HepG2 (cell line): Measurements from ENCODE around the gene PDE3A. TPM values are rescaled to one million over a fixed set of nuclear protein-coding genes. Genes with fewer than 3 reads are reported as not detected.

ENCODE experiments used
- ATAC-seq: fragments of 200-7000 bp; cut with Tn5 transposase; 3 replicates; pipeline ENCODE4 v1.9.1; 2020; ENCODE audit warnings: mild to moderate bottlenecking, moderate library complexity
- BruUV-seq: library from RNA; stranded (reverse); fragments of 400-500 nt; replicated peaks from 2 replicates; lab custom pipeline; 2021; lab: Mats Ljungman, UMichigan
- CTCF ChIA-PET: fragments of 300-600 bp; formaldehyde crosslinking; extraction: SDS; loops from one replicate; lab custom pipeline; 2021; ENCODE audit warnings: low total read pairs, inconsistent platforms, low intra/inter-chr PET ratio; lab: Yijun Ruan, JAX
- POLR2A ChIA-PET: fragments of 350-600 bp; sonication (Branson Sonifier 250); formaldehyde crosslinking; loops from one replicate; lab custom pipeline; 2020; ENCODE audit warnings: antibody characterized with exemption, inconsistent platforms; lab: Yijun Ruan, JAX
- DNase-seq: peaks from one replicate; pipeline ENCODE4 v3.0.0-alpha.2; 2015; ENCODE audit warnings: low spot score
- FAIRE-seq: peaks from 3 replicates; lab custom pipeline; 2011; peaks lifted over from hg19 to GRCh38; lab: Jason Lieb, UNC
- H2AFZ ChIP-seq: one replicate; pipeline ENCODE4 v1.6.1; 2011; ENCODE audit warnings: low read length, inconsistent platforms
- H3K27ac ChIP-seq: fragments of 300-600 bp; 3 replicates; pipeline ENCODE4 v1.8.0; 2011; ENCODE audit warnings: mixed run types, mild to moderate bottlenecking, mixed read lengths, low read length, inconsistent platforms; ENCODE audit not compliant: insufficient read depth; ENCODE audit errors: extremely low read length
- H3K27me3 ChIP-seq, 2 experiments: fragments of 200-600 bp in 1 of 2; 2 replicates in 1 of 2; 3 replicates in 1 of 2; pipeline versions ENCODE4 v1.6.0 to v1.8.0; 2011; ENCODE audit warnings: low read length in 2 of 2, mild to moderate bottlenecking in 2 of 2, moderate library complexity in 2 of 2, inconsistent platforms in 1 of 2; ENCODE audit not compliant: insufficient read depth in 2 of 2, control insufficient read depth in 1 of 2
- H3K36me3 ChIP-seq, 2 experiments: fragments of 200-600 bp in 1 of 2; replicated peaks in 1 of 2; 2 replicates in 1 of 2; 3 replicates in 1 of 2; pipeline versions ENCODE4 v1.5.1 to v1.8.0; 2011; ENCODE audit warnings: low read length in 2 of 2, inconsistent platforms in 1 of 2; ENCODE audit not compliant: insufficient read depth in 2 of 2, control insufficient read depth in 1 of 2
- H3K4me1 ChIP-seq: 2 replicates; pipeline ENCODE4 v1.5.1; 2012; ENCODE audit warnings: low read length, inconsistent platforms; ENCODE audit not compliant: insufficient read depth
- H3K4me2 ChIP-seq: 2 replicates; pipeline ENCODE4 v1.6.0; 2011; ENCODE audit warnings: low read depth, low read length, inconsistent platforms
- H3K4me3 ChIP-seq, 3 experiments: fragments of 200-600 bp in 1 of 3; sonication (generic), shearing (Covaris generic) in 1 of 3; replicated peaks in 1 of 3; 2 replicates each; pipeline ENCODE4 v1.5.1; 2011 to 2016; ENCODE audit warnings: low read length in 3 of 3, inconsistent platforms in 2 of 3, low read depth in 2 of 3, mild to moderate bottlenecking in 2 of 3, control low read depth in 1 of 3, mixed read lengths in 1 of 3; ENCODE audit not compliant: insufficient read depth in 1 of 3
- H3K79me2 ChIP-seq: one replicate; pipeline ENCODE4 v1.6.1; 2011; ENCODE audit warnings: low read length, inconsistent platforms; ENCODE audit not compliant: insufficient read depth
- H3K9ac ChIP-seq: 2 replicates; pipeline ENCODE4 v1.6.0; 2011; ENCODE audit warnings: mild to moderate bottlenecking, low read depth, low read length, inconsistent platforms; ENCODE audit not compliant: insufficient read depth
- H3K9me3 ChIP-seq: 2 replicates; pipeline ENCODE4 v1.5.1; 2012; ENCODE audit warnings: mild to moderate bottlenecking, low read length
- H4K20me1 ChIP-seq: 2 replicates; pipeline ENCODE4 v1.6.0; 2011; ENCODE audit warnings: inconsistent platforms, mild to moderate bottlenecking, low read length, moderate library complexity; ENCODE audit not compliant: insufficient read depth
- CCDC6 ChIP-seq: sonication (generic); formaldehyde crosslinking; IDR thresholded peaks from 2 replicates; pipeline ENCODE4 v1.8.1; 2022; ENCODE audit warnings: mild to moderate bottlenecking, missing genetic modification reagents, moderate library complexity
- FIP1L1 ChIP-seq: fragments of 200-400 bp; formaldehyde crosslinking; IDR thresholded peaks from 2 replicates; pipeline ENCODE4 v1.6.1; 2018; ENCODE audit warnings: low read depth, mild to moderate bottlenecking, low read length, moderate library complexity, borderline replicate concordance; ENCODE audit not compliant: insufficient read depth
- FOXP4 ChIP-seq: sonication (generic); formaldehyde crosslinking; IDR thresholded peaks from 2 replicates; pipeline ENCODE4 v1.4.0; 2020; ENCODE audit warnings: missing genetic modification reagents
- HIC2 ChIP-seq: sonication (generic); formaldehyde crosslinking; IDR thresholded peaks from 2 replicates; pipeline ENCODE4 v1.9.0; 2022; ENCODE audit warnings: low read depth, missing genetic modification reagents
- MEIS1 ChIP-seq: sonication (generic); formaldehyde crosslinking; IDR thresholded peaks from 2 replicates; pipeline ENCODE4 v1.9.0; 2021; ENCODE audit warnings: mild to moderate bottlenecking, missing genetic modification reagents, moderate library complexity, borderline replicate concordance
- SAP130 ChIP-seq: IDR thresholded peaks from 2 replicates; pipeline ENCODE4 v1.6.1; 2016; ENCODE audit warnings: low read depth
- ZKSCAN8 ChIP-seq: IDR thresholded peaks from 2 replicates; pipeline ENCODE4 v1.6.1; 2016; ENCODE audit warnings: borderline replicate concordance, missing genetic modification reagents, missing compliant biosample characterization
- ZMYM2 ChIP-seq: sonication (generic); formaldehyde crosslinking; IDR thresholded peaks from 2 replicates; pipeline ENCODE4 v1.8.0; 2022; ENCODE audit warnings: mild to moderate bottlenecking, missing genetic modification reagents
- ZNF142 ChIP-seq: sonication (generic); formaldehyde crosslinking; IDR thresholded peaks from 2 replicates; pipeline ENCODE4 v1.4.0; 2020; ENCODE audit warnings: missing genetic modification reagents
- ZNF256 ChIP-seq: sonication (generic); formaldehyde crosslinking; conservative IDR thresholded peaks from 2 replicates; pipeline ENCODE4 v1.4.0; 2020; ENCODE audit warnings: missing genetic modification reagents
- ZNF343 ChIP-seq: sonication (generic); formaldehyde crosslinking; IDR thresholded peaks from 2 replicates; pipeline ENCODE4 v1.4.0; 2020; ENCODE audit warnings: mild to moderate bottlenecking, missing genetic modification reagents
- ZNF720 ChIP-seq: sonication (generic); formaldehyde crosslinking; IDR thresholded peaks from 2 replicates; pipeline ENCODE4 v1.4.0; 2020; ENCODE audit warnings: missing genetic modification reagents
- WGBS: methylation state at CpG from one replicate; pipeline ENCODE4 v1.1.6; 2017; ENCODE audit warnings: low lambda C conversion rate; 5-methylcytosine and 5-hydroxymethylcytosine counted together
- in situ Hi-C: cut with HindIII; loops from 2 replicates; pipeline ENCODE4 v1.10.0; 2017; ENCODE audit warnings: low pct_unique_long_range_greater_than_20kb; ENCODE audit not compliant: extremely low pct_ligation_motif_present
- intact Hi-C: fragments of 100-400 bp; cut with micrococcal nuclease; formaldehyde crosslinking; loops from one replicate; pipeline ENCODE4 v1.10.0; 2022; ENCODE audit not compliant: unreplicated experiment
- polyA plus RNA-seq, 8 experiments: library from polyadenylated mRNA; depleted of rRNA in 3 of 8; stranded (reverse) in 7 of 8; unstranded in 1 of 8; fragments of >200 nt; fragmentation: Illumina TruSeq in 4 of 8; extraction: Trizol in 4 of 8; gene quantifications; 2 replicates each; pipeline versions ENCODE4 v1.2.1 to v1.2.3, GENCODE V29; 2011 to 2016; ENCODE audit warnings: low read depth in 4 of 8, missing spikeins in 1 of 8, mixed read lengths in 1 of 8; ENCODE audit not compliant: insufficient read depth in 1 of 8
- total RNA-seq, 5 experiments: library from RNA; depleted of rRNA; stranded (reverse); fragments of >200 nt; fragmentation: Illumina TruSeq; extraction: Trizol; gene quantifications; 2 replicates each; pipeline ENCODE4 v1.2.3, GENCODE V29; 2016; ENCODE audit warnings: low read depth in 1 of 5

PDE3A gene
- total and polyA plus RNA-seq, 2 of the 13 experiments (the other 11 are each of a cell fraction or from before 2014, with no cell fraction given) = 0.77 to 1.5 TPM

DNA sequence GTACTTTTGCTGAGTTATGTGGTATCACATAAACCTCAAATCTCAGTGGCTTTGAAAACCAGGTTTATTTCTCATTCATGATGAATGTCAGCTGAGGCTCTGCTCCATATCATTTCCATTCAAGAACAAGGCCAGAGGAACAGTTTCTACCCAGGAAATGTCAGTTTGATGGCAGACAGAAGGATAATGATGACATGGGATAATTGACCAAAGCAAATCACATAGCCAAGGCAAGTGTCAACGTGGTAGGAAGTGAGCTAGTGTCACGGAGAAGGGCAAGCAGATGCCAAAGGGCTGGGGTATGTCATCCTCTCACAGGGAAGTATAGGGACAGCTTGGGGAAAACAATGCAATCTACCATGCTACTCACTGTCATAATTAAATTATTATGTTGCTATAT, 12.3 kb upstream of the PDE3A start:
- Histone ChIP-seq H3K27ac (no peak overlapping the region), H4K20me1 (no peaks in the 10 kb centered on the region), H3K4me1 (no peaks in the 10 kb centered on the region), H3K9ac (no peak overlapping the region), H3K4me2 (no peak overlapping the region), H3K36me3 (no peaks in the 10 kb centered on the region)
- in situ Hi-C loops = no loop called here
- no peak for ATAC-seq
- FAIRE-seq = no peak
- 20% methylated on average over 2 of the region's 2 CpGs for WGBS
- no TSS peak for BruUV-seq
- TF ChIP-seq CCDC6 (CRISPR knock-in tag) = no peak
- no peak for TF ChIP-seq SAP130 (CRISPR knock-in tag)
- TF ChIP-seq HIC2 (CRISPR knock-in tag) = no peak
- TF ChIP-seq ZNF256 = no peak
- no peak for TF ChIP-seq MEIS1 (CRISPR knock-in tag)
- TF ChIP-seq ZNF720 (CRISPR knock-in tag) = no peak
- no peak for TF ChIP-seq FIP1L1
- TF ChIP-seq ZNF142 (CRISPR knock-in tag) = no peak
- no peak for TF ChIP-seq ZNF343 (CRISPR knock-in tag)
- no peak for TF ChIP-seq ZKSCAN8 (CRISPR knock-in tag)
- TF ChIP-seq FOXP4 = no peak
- no peak for TF ChIP-seq ZMYM2 (CRISPR knock-in tag)
- TF ChIP-seq, all 625 proteins: peak for 0
- Histone ChIP-seq H3K27me3 (no peaks in the 10 kb centered on the region), H3K9me3 (no peaks in the 10 kb centered on the region), H3K4me3 (no peak overlapping the region), H2AFZ (no peak overlapping the region), H3K79me2 (no peaks in the 10 kb centered on the region)
- DNase-seq = no peak
- POLR2A ChIA-PET = no interaction called here
- intact Hi-C loops = no loop called here
- CTCF ChIA-PET = no interaction called here
